ENCODE measurements around the gene UBP1. TPM values are rescaled to one million over a fixed set of nuclear protein-coding genes. Genes with fewer than 3 reads are reported as not detected.
A peak's percentile ranks its signal among the peaks of the same experiment; 100 is the strongest.

The UBP1 gene
- polyA plus RNA-seq, 1 of the 3 experiments (the other 2 are of a cell fraction) = 45.5 TPM

DNA sequence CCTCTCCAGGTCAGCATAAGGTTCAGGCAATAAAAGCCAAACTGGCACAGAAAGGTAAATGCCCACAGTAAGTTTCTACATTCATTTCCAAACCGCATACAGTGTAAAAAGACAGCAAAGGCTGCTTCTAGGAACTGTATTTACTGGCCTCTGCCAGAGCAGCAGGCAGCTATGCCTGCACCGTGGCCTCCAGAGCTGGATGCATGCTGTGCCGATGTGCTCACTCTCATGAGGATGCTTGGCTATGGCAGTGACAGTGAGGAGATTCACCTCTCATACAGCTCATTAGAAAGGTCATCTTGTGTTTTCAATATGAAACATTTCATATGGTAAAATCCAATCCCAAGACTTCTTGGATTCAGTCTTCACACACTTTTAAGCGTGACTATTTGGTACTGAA lies 50.3 kb downstream of the UBP1 start:
- Histone ChIP-seq H3K27ac (ENCODE audit: low read depth in 2 of 2, low read length in 1 of 2) (no peak overlapping the region), H3K9me3 (no peaks in the 10 kb centered on the region), H4K20me1 (ENCODE audit: insufficient read depth) (no peaks in the 10 kb centered on the region), H3K79me2 (ENCODE audit: insufficient read depth) (peaks cover 35% of the 10 kb centered on the region), H3K9ac (no peak overlapping the region), H2AFZ (ENCODE audit: low read depth) (no peak overlapping the region), H3K27me3 (ENCODE audit: insufficient read depth) (no peaks in the 10 kb centered on the region), H3K4me2 (no peak overlapping the region), H3K4me1 (ENCODE audit: control insufficient read depth in 1 of 2, insufficient read depth in 2 of 2, low read depth in 1 of 2, low read length in 1 of 2) (peaks cover 11 to 48% of the 10 kb centered on the region in 2 experiments), H3K9me2 (no peaks in the 10 kb centered on the region), H3K36me3 (replicated peaks in 1 of 2; ENCODE audit: control insufficient read depth in 1 of 2, insufficient read depth in 2 of 2, low read length in 1 of 2) (peaks cover 74 to 85% of the 10 kb centered on the region in 2 experiments), H3F3A (replicated peaks; ENCODE audit: insufficient read depth) (peaks cover 51% of the 10 kb centered on the region), H3K4me3 (ENCODE audit: low read depth in 2 of 2, low read length in 1 of 2) (no peak overlapping the region)
- TF ChIP-seq MXI1 (IDR thresholded peaks at IDR 0.05; ENCODE audit: low read depth, low read length) (no peak), RFX5 (IDR thresholded peaks at IDR 0.05; ENCODE audit: low read length) (no peak)
- TF ChIP-seq, protein P1, sequence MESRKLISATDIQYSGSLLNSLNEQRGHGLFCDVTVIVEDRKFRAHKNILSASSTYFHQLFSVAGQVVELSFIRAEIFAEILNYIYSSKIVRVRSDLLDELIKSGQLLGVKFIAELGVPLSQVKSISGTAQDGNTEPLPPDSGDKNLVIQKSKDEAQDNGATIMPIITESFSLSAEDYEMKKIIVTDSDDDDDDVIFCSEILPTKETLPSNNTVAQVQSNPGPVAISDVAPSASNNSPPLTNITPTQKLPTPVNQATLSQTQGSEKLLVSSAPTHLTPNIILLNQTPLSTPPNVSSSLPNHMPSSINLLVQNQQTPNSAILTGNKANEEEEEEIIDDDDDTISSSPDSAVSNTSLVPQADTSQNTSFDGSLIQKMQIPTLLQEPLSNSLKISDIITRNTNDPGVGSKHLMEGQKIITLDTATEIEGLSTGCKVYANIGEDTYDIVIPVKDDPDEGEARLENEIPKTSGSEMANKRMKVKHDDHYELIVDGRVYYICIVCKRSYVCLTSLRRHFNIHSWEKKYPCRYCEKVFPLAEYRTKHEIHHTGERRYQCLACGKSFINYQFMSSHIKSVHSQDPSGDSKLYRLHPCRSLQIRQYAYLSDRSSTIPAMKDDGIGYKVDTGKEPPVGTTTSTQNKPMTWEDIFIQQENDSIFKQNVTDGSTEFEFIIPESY (IDR thresholded peaks at IDR 0.05; ENCODE audit: borderline replicate concordance, low read depth) = no peak
- TF ChIP-seq, protein P2, sequence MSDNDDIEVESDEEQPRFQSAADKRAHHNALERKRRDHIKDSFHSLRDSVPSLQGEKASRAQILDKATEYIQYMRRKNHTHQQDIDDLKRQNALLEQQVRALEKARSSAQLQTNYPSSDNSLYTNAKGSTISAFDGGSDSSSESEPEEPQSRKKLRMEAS (IDR thresholded peaks at IDR 0.05; ENCODE audit: low read depth) = no peak
- TF ChIP-seq, protein P3, sequence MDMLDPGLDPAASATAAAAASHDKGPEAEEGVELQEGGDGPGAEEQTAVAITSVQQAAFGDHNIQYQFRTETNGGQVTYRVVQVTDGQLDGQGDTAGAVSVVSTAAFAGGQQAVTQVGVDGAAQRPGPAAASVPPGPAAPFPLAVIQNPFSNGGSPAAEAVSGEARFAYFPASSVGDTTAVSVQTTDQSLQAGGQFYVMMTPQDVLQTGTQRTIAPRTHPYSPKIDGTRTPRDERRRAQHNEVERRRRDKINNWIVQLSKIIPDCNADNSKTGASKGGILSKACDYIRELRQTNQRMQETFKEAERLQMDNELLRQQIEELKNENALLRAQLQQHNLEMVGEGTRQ (IDR thresholded peaks at IDR 0.05; ENCODE audit: borderline replicate concordance, low read depth, low read length) = no peak
- 100% methylated on average over 4 of the region's 4 CpGs for WGBS (ENCODE audit: low lambda C conversion rate)
- POLR2A ChIA-PET = no interaction called here
- CTCF ChIA-PET = interaction anchor here (1.2 to 3.1 kb wide), 3 partner anchors 17 to 318 kb away, joined by 3 to 11 read pairs (median 8); no protein-coding TSS in a partner anchor
- DNase-seq = no peak

DNA sequence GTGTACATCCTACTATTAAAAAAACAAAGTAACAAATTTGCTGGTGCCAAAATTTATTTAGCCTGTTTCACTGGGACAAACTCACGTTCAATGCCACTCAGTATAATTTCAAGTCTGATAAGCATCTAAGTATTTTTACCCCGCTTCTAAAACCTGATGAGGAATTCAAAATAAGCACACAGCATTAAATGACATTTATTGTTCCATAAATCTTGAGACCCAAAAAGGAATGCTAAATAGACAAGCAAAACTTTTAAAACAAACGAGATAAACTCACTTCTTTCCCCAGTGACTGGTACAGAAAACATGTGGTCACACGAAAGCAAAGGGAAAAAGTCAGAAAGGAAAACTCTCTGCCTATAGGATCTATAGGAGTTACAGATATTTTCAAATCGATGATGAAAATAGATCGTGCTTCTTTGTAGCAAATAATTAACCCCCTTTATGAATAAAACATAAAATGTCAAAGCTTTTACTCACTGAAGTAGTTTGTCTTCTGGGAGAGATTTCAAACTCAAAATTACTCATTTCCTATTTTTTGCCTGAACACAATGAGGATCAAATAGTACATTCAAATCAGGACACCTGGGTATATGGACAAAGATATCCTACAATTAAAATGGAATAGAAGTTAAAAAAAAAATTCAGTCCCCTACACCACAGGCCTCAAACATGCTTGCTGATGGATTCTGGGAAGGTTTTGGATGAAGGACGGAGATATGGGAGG lies 51.7 kb downstream of the UBP1 start:
- Histone ChIP-seq H4K20me1 (ENCODE audit: insufficient read depth) (no peaks in the 10 kb centered on the region), H3K4me1 (ENCODE audit: control insufficient read depth in 1 of 2, insufficient read depth in 2 of 2, low read depth in 1 of 2, low read length in 1 of 2) (peaks cover 3 to 45% of the 10 kb centered on the region in 2 experiments), H3K9me3 (no peaks in the 10 kb centered on the region), H3K9ac (no peak overlapping the region), H3K9me2 (no peaks in the 10 kb centered on the region), H3K4me3 (ENCODE audit: low read depth in 2 of 2, low read length in 1 of 2) (no peak overlapping the region), H3K27me3 (ENCODE audit: insufficient read depth) (no peaks in the 10 kb centered on the region), H3K4me2 (no peak overlapping the region), H3K36me3 (replicated peaks in 1 of 2; ENCODE audit: control insufficient read depth in 1 of 2, insufficient read depth in 2 of 2, low read length in 1 of 2) (peaks cover 76 to 86% of the 10 kb centered on the region in 2 experiments), H3K27ac (ENCODE audit: low read depth in 2 of 2, low read length in 1 of 2) (peak overlapping the region in 1 of 2 experiments; percentile 59; a peak in 2 of 4 replicates), H2AFZ (ENCODE audit: low read depth) (no peak overlapping the region), H3K79me2 (ENCODE audit: insufficient read depth) (peaks cover 39% of the 10 kb centered on the region), H3F3A (replicated peaks; ENCODE audit: insufficient read depth) (peaks cover 43% of the 10 kb centered on the region)
- WGBS (ENCODE audit: low lambda C conversion rate) = 68% methylated on average over 7 of the region's 7 CpGs
- ChIA-PET CTCF (interaction anchor here (1.3 to 3.1 kb wide), 2 partner anchors 16 to 257 kb away, joined by 4 to 8 read pairs; no protein-coding TSS in a partner anchor), POLR2A (no interaction called here)
- DNase-seq = no peak
- TF ChIP-seq, protein P1 (IDR thresholded peaks at IDR 0.05; ENCODE audit: borderline replicate concordance, low read depth) = no peak
- TF ChIP-seq, protein P4, sequence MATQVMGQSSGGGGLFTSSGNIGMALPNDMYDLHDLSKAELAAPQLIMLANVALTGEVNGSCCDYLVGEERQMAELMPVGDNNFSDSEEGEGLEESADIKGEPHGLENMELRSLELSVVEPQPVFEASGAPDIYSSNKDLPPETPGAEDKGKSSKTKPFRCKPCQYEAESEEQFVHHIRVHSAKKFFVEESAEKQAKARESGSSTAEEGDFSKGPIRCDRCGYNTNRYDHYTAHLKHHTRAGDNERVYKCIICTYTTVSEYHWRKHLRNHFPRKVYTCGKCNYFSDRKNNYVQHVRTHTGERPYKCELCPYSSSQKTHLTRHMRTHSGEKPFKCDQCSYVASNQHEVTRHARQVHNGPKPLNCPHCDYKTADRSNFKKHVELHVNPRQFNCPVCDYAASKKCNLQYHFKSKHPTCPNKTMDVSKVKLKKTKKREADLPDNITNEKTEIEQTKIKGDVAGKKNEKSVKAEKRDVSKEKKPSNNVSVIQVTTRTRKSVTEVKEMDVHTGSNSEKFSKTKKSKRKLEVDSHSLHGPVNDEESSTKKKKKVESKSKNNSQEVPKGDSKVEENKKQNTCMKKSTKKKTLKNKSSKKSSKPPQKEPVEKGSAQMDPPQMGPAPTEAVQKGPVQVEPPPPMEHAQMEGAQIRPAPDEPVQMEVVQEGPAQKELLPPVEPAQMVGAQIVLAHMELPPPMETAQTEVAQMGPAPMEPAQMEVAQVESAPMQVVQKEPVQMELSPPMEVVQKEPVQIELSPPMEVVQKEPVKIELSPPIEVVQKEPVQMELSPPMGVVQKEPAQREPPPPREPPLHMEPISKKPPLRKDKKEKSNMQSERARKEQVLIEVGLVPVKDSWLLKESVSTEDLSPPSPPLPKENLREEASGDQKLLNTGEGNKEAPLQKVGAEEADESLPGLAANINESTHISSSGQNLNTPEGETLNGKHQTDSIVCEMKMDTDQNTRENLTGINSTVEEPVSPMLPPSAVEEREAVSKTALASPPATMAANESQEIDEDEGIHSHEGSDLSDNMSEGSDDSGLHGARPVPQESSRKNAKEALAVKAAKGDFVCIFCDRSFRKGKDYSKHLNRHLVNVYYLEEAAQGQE (IDR thresholded peaks at IDR 0.05; ENCODE audit: low read depth, low read length) = no peak
- no peak for TF ChIP-seq TAF1 (IDR thresholded peaks at IDR 0.05; ENCODE audit: borderline replicate concordance, low read depth, low read length)
- no peak for TF ChIP-seq NRF1 (IDR thresholded peaks at IDR 0.05; ENCODE audit: low read depth, low read length)
- no peak for TF ChIP-seq FOXJ3 (CRISPR knock-in tag; IDR thresholded peaks at IDR 0.05)
- TF ChIP-seq SMC3 (IDR thresholded peaks at IDR 0.05; ENCODE audit: low read depth, low read length) = no peak
- no peak for TF ChIP-seq NFIC (IDR thresholded peaks at IDR 0.05; ENCODE audit: borderline replicate concordance)
- TF ChIP-seq MEF2A (IDR thresholded peaks at IDR 0.05; ENCODE audit: borderline replicate concordance, low read depth) = no peak
- no peak for TF ChIP-seq EZH2phosphoT487 (IDR thresholded peaks at IDR 0.05; ENCODE audit: borderline replicate concordance, low read depth)
